NCI-H69 (cell line): ENCODE results near the gene HAS3.
"Not testable (repeated sequence)": the region's sequence is repeated elsewhere in the genome, so short reads cannot be mapped to it uniquely, and the experiment has no call there.

Experiments used
- DNase-seq: peaks from one replicate; lab custom pipeline; 2025; lab: John Stamatoyannopoulos, UW

Gene HAS3

DNA sequence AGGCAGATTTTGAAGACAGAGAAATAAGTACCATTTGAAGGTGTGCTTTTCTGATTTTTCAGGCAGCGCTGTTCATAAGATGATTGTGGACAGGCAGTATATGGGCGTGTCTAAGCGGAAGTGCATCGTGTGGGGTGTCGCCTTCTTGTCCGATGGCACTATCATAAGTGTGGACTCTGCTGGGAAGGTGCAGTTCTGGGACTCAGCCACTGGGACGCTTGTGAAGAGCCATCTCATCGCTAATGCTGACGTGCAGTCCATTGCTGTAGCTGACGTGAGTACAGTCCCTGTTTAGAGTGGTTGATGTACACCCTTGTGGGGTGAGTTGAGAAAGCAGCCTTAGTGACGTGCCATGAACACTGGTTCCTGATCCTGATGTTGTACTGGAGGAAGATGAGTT lies 37.7 kb downstream of the HAS3 start:
- DNase-seq, result no peak

- DNase-seq, result no peak
Measured at GRCh38 chr16:69145658-69146057, 40.2 kb downstream of the HAS3 start.

GRCh38 chr16:69149621-69150020 lies 44.2 kb downstream of the HAS3 start:
- DNase-seq, result not testable (repeated sequence)

- peak; percentile 67 for DNase-seq
Measured at GRCh38 chr16:69150146-69150865, 44.9 kb downstream of the HAS3 start.

- DNase-seq, result no peak
Measured at GRCh38 chr16:69157196-69157595, 51.7 kb downstream of the HAS3 start.

- no peak for DNase-seq
Measured at GRCh38 chr16:69160192-69160591, 54.7 kb downstream of the HAS3 start.

- DNase-seq, result no peak
Measured at GRCh38 chr16:69165584-69165983, 60.1 kb downstream of the HAS3 start.

DNA sequence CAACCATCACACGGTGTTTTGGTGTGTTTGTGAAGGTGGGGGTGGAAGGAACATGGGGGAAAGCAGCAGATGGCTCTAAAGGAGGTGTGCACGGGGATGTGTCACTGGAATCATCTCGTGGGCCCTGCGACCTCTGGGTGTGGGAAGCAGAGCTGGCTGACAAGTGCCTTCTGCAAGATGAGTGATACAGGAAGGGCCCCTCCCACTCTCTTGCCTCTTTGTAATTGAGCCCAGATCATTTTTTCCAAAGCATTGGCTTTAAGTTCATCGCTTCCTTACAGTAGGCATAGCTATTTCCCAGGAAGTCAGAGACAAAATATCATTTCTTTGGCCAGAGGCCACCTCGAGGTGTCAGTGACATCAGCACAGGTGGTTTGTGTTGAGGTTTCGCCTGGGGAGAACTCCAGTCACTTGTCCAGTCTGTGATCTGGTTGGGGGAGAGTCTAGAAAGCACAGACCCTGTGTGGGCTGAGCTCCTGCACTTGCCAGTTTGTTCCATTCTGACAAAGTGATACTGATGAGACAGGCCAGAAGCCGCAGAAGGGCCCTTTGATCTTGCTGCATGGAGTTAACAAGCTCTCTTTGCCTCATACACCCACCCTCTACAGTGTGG lies 60.9 kb downstream of the HAS3 start:
- DNase-seq, result no peak

GRCh38 chr16:69166946-69167930 lies 61.8 kb downstream of the HAS3 start:
- DNase-seq, result no peak
